GM12874 (cell line): Measurements from ENCODE around the gene KCNJ4.

Experiments
- CTCF ChIP-seq: IDR thresholded peaks from 2 replicates; pipeline ENCODE4 v1.5.1; 2011; ENCODE audit warnings: low read depth, mild to moderate bottlenecking, control low read depth, low read length, moderate library complexity; ENCODE audit not compliant: insufficient read depth

Gene KCNJ4

GRCh38 chr22:38413085-38414008, 41.7 kb downstream of the KCNJ4 start:
- no peak for TF ChIP-seq CTCF

DNA sequence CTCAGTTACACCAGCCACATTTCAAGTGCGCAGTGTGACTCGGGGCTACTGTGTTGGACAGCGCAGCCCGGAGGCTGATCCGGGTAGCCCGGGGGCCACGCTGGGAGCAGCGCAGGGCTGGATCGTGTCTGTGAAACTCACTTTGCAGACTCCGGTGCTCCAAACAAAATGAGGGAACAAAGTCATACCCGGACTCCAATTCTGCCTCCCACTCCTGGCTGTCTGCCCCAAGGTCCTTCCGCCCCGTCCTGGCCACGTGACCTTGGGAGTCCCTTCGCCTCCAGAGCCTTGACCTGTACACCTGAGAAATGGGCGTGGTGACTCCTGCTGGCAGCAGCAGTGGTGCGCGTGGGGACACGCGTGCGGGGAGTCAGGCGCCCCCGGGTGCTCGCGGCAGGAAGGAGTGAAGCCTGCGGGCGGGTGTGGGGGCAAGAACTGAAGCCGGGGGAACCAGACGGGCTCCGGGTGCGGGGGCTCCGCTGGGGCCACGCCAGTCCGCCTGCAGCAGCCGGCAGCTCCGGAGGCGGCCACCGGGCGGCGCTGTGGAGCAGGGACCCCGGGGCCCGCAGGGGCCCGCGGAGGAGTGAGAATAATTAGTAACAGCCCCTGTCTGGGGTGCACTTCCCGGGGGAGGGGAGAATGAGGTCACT, 42.4 kb downstream of the KCNJ4 start:
- TF ChIP-seq CTCF: peak; percentile 84

GRCh38 chr22:38411016-38411415, 44.0 kb downstream of the KCNJ4 start:
- TF ChIP-seq CTCF: no peak

DNA sequence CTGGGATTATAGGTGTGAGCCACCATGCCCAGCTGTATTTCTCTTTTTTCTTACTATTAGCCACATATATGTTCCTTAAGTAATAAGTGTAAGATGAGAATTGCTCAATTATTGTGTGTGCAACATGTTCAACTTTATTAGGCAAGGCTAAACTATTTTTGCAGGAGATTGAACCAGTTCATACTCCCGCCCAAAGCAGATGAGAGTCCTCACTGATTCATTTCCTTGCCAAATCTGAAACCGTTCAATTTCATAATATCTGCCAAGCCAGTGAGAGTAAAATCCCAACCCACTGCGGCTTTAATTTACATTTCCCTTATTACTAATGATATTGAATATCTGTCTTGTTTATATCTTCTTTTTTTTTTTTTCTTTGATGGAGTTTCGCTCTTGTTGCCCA, 48.4 kb downstream of the KCNJ4 start:
- no peak for TF ChIP-seq CTCF

DNA sequence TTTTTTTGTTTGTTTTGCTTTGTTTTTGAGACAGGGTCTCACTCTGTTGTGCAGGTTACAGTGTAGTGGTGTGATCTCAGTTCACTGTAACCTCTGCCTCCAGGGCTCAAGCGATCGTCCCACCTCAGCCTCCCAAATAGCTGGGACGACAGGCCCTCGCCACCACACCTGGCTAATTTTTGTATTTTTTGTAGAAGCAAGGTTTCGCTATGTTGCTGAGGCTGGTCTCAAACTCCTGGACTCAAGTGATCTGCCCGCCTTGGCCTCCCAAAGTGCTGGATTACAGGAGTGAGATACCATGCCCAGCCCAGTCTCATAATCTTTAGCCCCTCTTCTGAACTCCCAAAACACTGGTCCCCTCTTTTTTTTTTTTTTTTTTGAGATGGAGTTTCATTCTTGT, 50.6 kb downstream of the KCNJ4 start:
- TF ChIP-seq CTCF: no peak

DNA sequence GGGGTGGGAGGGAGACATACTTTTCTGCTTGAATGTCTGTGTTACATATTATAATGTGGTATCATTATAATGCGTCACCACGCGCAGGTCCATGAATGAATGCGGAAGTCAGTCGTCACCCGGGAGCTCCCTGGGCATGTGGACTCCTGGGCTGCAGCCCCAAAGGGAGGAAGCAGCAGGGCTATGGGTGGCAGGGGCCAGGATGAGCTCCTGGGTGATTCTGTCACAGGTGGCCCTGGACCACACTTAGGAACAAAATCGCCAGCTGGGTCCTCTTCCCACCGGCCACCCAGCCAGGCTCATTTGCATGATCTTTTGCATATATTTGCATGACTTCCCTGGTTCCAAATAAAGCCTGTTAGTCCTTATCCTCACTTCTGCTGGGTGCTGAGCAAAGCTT, 51.2 kb downstream of the KCNJ4 start:
- TF ChIP-seq CTCF: no peak

DNA sequence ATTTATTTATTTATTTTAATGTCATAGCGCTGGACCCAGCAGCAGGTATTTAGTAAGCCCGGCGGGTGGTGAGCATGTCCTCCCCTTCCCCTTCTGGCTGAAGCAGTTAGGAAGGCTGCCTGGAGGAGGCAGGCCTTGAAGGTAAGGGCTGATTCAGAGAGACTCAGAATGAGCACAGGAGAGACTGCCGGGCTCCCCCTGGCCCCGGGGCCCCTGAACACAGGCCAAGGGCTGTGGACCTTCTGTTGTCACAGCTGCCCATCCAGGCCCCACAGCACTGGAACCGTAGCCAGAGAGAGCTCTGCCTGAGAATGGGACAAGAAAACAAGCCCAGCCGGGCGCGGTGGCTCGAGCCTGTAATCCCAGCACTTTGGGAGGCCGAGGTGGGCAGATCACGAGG, 52.8 kb downstream of the KCNJ4 start:
- TF ChIP-seq CTCF: no peak
